CD4-positive, alpha-beta T cell treated with Interleukin-21 for 1 hour (primary cell): ENCODE data around the gene KRT222.

Source experiments
- DNase-seq: peaks from one replicate; pipeline ENCODE4 v3.0.0-alpha.2; 2020

The KRT222 gene

DNA sequence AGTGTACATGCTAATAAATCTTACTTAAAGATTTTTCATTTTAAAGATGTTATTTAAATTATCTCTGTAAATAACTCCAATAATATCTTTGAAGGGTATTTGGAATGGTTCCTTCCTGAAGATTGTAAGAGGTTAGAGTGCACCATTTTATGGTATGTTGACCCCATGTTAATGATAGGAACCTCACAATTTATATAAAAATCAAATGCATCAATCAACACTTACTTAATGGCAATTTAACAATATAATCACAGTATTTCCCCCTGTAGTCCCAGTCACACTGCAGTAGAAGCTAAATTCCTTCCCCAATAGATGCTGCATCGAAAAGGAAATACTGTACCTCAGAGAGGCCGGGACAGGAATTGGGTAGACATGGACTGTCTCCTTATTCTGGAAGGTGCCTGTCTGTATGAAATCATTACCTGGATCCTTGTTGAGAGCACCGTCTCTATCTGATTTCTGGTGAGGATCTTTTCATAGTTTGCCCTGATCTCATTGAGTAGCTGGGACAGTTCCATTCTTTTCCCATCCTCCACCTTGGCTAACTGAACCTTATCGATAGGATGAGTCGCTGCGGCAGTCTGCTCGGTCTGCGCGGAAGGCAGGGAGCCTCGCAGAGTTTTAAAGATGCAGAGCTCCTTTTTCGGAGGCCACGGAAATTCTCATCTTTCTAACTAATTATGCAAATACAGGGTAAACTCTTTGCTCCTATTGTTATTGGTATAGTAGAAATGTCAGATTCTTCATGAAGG lies at the start of gene KRT222:
TSS of gene KRT222 (minus strand) at position 596 of the 752 bp plus-strand sequence. CDS start at position 518, 78 bp downstream.
- DNase-seq: no peak

GRCh38 chr17:40714473-40714872 lies 49.5 kb upstream of the KRT222 start:
- no peak for DNase-seq

- DNase-seq: no peak
These were observed 42.8 kb upstream of the KRT222 start for GRCh38 chr17:40707745-40708144.

DNA sequence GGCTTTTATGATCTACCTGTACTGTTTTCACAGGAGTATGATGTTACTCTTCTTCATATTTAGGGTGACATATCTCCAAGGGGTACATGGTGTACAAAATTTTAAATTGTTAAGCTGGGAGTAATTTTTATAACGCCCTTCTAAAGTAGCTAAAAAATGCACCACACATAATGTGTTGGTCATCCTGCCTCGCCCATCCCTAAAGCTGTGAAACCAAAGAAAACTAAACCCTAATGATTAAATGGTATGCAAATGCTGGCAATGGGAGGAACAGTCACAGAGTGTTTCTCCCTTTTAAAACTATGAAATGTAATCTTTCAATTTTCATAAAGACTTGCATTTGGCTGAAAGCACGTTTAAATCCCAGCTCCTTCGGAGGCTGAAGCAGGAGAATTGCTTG lies 40.6 kb upstream of the KRT222 start:
- DNase-seq: no peak

DNA sequence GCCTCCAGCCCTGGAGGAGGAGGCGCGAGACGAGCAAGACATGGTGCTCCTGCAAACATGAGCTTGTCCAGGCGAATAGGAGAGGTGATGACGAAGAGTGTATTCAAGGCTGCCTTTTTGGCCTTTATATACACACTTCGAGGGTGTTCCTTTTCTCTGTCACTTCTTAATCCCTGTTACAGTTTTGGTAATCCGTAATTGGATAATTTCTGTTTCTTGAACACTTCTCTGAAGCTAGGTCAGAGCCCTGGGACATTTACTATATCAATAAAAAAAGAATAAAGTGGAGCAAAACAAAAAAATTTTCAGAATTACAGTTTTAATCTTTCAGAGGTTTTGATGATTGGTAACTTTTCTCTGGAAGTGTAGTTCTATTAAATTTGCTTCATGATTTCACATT lies 38.7 kb upstream of the KRT222 start, which contains the start of gene KRT24:
TSS of gene KRT24 (minus strand) at position 101 of the 400 bp plus-strand sequence. CDS start at position 42, 59 bp downstream.
- DNase-seq: no peak

GRCh38 chr17:40702271-40702670 lies 37.3 kb upstream of the KRT222 start:
- no peak for DNase-seq

GRCh38 chr17:40699853-40700252 lies 34.9 kb upstream of the KRT222 start:
- DNase-seq: no peak

DNA sequence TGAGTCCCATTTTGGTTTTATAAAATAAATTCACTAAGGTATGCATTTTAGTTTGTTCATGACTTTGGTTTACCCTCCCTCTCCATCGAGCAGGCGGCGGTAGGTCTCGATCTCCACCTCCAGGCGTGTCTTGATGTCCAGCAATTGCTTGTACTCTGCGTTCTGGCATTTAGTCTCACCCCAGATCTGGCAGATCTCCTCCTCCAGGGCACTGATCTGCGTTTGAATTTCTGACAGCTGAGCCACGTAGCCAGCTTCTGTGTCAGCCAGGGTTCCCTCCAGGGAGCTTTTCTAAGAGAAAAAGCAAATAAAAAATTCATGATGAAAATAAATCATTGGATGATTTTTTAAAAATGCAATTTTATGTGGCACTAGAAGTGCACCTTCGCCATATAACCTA lies 34.4 kb upstream of the KRT222 start:
- DNase-seq: no peak

DNA sequence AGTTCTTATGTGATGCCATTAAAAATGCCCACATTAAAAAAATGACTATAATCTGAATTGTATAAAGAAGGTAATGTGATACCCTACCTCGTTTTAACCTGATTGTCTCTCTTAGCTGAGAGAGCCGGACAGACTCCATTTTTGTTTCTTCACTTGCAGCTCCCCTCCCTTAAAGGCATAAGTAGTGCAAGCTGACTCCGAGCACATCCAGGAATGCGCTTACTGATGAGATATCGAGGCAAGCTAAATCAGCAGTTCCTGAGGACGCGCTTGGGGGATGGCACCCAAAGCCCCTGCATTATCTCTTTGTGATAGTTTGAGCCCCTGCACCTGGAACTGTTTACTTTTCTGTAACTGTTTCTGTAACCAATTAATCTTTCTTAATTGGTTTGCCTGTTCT lies 32.3 kb upstream of the KRT222 start:
- DNase-seq: no peak

GRCh38 chr17:40696651-40697072 lies 31.7 kb upstream of the KRT222 start:
- no peak for DNase-seq

DNA sequence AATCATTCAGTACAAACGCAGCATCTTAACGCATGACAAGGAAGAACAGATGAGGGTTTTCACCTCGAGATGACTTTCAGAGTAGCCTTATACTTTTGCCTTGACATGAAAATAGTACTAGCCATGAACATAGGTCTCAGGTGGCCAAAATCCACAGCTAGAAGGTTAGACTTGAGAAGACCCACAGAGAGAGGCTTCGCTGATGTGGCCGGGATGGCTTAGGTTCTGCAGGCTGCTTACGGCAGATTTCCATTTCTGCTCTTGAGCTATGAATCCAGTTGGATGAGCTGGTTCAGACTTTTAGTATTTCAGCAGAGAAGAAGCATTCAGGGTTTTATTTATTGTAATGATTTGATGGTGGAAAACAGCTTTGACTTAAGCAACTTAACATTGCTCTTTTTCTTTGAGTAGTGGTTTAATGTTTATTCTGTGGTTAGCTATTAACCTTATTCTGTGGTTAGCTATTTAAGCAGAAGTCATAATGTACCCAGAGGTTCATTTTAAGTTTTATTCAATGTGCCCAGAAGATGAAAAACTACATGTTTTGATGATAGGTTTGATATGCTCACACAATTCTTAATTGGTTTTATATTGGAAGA lies 31.0 kb upstream of the KRT222 start:
- no peak for DNase-seq

DNA sequence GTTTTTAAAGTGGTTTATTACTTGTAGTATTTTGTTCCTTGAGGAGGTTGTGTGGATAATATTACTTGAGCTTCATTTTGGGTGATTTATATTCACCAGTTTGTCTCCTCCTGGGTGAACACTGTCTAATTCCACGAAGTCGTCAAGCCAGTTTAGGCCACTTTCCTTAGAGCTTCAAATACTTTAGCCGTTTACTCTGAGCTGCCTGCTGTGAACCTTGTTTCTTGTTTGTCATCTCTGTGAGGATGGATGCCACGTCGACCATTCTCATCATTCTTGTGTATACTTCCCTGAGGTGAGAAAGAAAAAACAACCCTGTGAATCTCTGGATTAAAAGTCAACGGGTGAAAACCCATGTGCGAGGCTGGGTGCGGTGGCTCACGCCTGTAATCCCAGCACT lies 29.6 kb upstream of the KRT222 start:
- DNase-seq: no peak

DNA sequence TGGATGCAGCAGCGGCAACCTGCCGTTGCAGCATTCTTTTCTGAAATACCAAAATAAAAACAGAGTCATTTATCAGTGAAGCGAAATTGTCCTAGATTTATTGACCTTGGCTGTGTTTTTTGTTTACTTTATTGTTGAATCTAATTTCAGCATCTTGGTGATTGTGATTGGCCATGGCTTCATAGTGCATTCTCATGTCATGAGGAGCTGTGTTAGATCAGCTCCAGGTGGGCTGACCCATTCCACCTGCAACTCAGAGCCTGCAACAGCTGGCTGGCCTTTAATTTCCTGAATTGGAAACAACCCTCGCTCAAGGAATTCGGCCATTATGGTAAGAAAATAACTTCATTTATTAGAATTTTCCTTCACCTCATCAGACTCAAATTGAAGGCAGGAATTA lies 22.1 kb upstream of the KRT222 start:
- DNase-seq: no peak

- no peak for DNase-seq
These were observed 21.2 kb upstream of the KRT222 start for GRCh38 chr17:40686192-40686591.

DNA sequence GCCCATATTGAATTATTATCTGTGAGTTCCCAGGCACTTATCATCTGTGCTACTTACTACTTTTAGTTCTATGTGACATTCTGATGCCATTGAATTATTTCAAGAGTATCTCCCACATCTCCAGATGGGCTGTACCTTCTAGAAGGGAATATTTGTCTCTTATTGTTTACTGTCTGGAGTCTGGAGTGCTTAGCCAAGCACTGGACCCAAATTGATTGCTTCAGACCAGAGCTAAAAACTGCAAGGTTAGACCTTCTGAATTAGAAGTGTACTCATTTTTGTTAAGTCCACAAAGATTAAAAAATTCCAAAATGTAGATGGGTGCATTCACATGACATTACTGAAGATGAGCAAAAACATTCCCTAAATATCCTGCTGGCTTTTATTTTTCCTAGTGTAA lies 16.0 kb upstream of the KRT222 start:
- DNase-seq: no peak

DNA sequence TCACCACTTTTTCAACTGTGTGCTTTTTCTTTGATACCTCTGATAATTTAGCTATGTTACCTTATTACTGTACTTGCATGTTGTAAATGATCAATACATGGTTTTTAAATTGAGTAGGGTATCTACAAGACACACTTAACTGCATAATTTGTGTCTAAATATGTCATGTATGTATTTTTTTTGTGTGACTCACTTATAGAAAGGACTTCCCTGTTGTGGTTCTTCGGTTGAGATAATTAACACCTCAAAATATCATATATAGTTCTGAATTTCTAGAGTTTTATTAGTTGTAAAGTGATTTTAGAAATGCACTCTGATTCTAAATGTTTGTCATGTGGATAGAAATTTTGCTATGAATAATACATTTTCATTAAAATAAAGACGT lies 14.5 kb upstream of the KRT222 start:
- DNase-seq: no peak

DNA sequence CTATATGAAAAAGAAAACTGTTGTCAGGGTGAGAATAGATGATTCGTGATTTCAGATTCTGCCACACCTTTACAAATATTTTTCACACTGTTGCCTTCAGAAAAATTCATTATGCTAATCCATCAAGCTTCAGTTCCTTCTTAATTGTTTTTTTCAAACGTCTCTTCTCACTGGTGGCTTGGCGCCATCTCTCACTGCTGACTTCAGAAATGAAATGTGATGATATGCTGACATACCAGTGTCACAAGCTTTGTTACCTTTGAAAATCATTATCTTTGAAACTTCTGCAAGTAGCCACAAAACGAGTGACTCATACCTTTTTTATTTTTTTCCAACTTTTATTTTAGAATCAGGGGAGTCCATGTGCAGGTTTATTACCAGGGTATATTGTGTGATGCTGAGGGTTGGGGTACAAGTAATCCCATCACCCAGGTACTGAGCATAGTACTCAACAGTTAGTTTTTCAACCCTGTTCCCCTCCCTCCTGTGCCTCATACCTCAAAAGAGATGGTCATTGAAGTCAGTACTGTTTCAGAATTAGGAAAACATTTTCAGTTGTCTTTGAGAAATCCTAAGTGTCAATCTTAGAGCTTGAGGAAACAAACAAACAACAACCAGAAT lies 14.0 kb upstream of the KRT222 start:
- DNase-seq: no peak

- no peak for DNase-seq
These were observed 10.9 kb upstream of the KRT222 start for GRCh38 chr17:40675905-40676304.

- DNase-seq: no peak
These were observed 7.7 kb upstream of the KRT222 start for GRCh38 chr17:40672654-40673053.

DNA sequence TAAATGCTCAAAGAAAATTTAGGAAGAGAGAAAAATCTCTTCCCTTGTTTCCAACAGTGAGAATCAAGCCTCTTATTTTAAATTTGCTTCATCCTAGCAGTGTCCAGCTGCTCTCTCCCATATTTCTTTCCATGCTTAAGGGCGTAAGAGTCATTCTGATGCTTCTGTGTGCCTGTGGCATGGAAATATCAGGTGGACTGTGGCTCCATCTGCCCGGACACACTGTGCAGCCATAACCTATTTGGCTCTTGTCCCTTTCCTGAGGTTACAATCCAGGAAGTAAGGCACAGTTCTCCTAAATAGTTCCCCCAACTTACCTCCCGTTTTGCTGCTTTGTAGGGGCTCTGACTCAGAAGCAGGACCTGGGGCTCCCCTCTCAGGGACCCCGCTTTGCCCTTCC lies 6.3 kb upstream of the KRT222 start:
- DNase-seq: no peak

- no peak for DNase-seq
These were observed 1.4 kb upstream of the KRT222 start for GRCh38 chr17:40666331-40666730.

- DNase-seq: no peak
These were observed 1.7 kb downstream of the KRT222 start for GRCh38 chr17:40663252-40663651.

DNA sequence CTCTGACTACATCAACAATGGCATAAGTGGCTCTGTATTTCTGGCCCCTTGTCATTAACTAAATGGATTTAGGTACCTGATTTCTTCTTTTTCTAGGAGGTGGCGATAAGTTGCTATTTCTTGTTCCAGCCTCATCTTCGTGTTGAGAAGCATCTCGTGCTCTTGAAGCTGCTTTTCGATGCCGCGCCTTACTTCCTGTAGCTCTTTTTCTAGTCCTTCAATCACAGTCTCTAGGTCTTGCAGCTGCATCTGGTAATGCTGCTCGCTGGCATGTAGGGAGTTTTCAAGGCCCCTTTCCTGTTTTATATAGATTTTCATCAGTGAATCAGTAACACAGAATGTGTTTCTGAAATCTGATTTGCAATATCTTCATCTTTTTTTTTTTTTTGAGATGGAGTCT lies 5.1 kb downstream of the KRT222 start:
- no peak for DNase-seq

- no peak for DNase-seq
These were observed 6.6 kb downstream of the KRT222 start for GRCh38 chr17:40658396-40658795.
